ENCODE results near the gene ATP9A.
"Not testable (repeated sequence)": the region's sequence is repeated elsewhere in the genome, so short reads cannot be mapped to it uniquely, and the experiment has no call there.

Gene ATP9A, protein sequence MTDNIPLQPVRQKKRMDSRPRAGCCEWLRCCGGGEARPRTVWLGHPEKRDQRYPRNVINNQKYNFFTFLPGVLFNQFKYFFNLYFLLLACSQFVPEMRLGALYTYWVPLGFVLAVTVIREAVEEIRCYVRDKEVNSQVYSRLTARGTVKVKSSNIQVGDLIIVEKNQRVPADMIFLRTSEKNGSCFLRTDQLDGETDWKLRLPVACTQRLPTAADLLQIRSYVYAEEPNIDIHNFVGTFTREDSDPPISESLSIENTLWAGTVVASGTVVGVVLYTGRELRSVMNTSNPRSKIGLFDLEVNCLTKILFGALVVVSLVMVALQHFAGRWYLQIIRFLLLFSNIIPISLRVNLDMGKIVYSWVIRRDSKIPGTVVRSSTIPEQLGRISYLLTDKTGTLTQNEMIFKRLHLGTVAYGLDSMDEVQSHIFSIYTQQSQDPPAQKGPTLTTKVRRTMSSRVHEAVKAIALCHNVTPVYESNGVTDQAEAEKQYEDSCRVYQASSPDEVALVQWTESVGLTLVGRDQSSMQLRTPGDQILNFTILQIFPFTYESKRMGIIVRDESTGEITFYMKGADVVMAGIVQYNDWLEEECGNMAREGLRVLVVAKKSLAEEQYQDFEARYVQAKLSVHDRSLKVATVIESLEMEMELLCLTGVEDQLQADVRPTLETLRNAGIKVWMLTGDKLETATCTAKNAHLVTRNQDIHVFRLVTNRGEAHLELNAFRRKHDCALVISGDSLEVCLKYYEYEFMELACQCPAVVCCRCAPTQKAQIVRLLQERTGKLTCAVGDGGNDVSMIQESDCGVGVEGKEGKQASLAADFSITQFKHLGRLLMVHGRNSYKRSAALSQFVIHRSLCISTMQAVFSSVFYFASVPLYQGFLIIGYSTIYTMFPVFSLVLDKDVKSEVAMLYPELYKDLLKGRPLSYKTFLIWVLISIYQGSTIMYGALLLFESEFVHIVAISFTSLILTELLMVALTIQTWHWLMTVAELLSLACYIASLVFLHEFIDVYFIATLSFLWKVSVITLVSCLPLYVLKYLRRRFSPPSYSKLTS

DNA sequence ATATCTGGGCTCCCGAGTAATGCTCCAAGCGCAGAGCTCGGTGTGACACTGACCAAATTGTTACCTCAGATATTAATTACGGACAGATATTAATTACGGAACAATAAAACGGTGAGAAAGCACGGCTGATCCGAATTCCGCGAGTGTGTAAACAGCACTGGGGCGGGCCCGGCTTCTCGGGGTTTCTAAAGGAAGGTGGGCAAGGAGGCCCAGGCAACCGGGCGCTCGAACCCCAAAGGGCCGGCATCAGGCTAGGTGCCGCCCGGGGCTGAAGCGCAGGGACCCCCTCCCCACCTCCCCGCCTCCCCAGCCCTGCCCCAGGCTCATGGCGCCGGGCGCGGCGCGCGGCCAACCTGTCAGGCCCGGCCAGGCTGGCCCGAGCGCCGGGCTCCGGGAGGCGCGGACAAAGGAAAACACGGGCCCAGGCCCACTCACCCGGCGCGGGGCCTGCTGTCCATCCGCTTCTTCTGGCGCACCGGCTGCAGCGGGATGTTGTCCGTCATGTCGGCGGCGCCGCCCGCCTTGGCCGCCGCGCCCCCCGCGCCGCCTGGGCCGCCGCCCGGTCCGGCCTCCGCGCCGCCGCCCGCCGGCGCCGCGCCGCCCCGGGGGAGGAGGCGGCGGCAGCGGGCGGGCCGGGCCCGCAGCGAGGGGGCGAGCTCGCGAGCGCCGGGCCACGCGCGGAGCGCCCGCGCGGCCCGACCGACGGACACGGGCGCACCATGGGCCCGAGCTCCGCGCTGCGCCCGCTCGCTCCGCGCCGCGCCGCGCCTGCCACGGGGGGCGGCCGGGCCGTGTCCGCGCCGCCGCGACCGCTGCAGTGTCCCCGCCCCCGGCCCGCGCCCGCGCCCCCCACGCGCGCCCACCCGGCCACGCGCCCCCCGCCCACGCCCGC is at the start of gene ATP9A:
ATP9A (minus strand) TSS at position 524 of the 892 bp plus-strand sequence; CDS start at position 503, 21 bp downstream.
- DNase-seq, result no peak

DNA sequence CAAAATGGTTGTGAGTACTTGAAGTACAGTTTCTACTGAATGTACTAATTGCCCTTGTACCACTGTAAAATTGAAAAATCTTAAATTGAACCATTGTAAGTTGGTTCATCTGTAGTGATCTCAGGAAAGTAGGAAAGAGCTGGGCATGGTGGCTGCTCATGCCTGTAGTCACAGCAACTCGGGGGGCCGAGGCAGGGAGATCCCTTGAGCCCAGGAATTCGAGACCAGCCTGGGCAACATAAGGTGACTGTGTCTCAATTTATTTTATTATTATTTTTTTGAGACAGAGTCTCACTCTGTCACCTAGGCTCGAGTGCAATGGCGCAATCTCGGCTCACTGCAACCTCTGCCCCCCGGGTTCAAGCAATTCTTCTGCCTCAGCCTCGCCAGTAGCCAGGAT is 48.7 kb upstream of the ATP9A start:
- not testable (repeated sequence) for DNase-seq

DNA sequence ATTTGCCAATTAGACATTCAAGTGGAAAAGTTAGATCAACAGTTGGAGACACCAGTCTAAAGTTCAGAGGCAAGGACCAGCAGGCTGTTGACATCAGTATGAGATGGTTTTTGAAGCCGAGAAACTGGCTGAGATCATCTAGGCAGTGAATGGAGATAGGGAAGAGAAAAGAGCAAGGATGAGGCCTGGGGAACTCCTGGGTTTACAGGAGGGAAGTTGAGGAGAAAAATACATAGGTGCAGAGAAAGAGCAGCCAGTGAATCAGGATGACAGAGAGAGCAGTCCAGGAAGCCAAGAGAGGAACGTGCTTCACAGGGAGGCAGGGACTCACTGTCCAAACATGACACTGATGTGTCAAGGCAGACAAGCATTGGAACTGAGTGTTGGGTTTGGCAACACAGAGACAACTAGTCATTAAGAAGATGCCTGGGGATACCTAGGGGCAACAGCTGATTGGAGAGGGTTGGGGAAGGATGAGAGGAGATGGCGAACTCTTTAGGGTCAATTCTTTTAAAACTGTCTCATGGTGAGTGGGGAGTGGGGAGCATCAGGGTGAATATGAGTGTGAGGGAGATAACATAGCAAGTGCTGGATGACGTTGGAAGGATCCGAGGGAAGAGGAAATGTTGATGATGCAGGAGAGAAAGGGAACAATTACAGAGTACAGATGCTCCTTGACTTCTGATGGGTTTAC is 47.3 kb upstream of the ATP9A start:
- no peak for DNase-seq

DNA sequence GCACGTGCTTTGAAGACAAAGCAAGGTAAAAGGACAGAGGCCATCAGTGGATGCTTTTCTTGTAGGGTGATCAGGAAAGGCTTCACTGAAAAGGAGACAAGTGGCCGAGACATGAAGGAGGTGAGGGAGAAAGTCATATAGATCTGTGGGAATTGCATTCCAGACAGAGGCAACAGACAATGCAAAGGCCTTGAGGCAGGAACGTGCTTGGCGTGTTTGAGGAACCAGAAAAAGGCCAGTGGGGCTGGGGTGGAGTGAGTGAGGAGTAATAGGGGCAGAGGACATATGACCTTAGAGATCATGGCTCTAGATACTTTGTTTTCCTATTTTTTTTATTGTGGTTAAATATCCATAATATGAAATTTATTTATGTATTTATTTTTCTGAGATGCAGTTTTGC is 44.7 kb upstream of the ATP9A start:
- DNase-seq, result no peak

DNA sequence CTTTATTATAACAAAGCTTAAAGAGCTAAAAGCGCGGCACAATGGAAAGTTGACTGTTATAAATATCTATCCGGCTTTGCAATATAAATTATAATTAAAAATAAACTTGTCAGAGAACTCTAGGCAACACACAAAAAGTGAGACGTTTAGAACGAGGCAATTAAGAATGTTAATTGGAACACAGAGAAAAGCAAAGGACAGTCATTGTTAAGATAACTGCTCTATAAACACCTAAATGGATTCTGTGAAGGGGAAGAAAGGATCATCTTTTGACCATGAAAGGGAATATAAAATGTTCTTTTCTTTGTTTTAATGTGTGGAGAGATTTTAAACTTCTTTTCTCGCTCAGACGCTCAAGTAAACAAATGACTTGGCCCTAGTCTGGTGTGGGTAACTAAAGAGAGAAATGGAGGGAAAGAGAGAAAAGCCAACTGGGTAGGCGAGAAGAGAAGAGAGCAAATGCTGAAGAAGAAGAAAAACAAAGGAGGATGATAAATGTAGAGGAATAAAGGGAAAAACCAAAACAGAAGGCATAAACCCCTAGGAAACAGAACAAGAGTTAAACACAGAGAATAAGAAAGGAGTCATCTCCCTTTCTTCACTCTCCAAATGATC is 43.4 kb upstream of the ATP9A start:
- DNase-seq, result no peak

DNA sequence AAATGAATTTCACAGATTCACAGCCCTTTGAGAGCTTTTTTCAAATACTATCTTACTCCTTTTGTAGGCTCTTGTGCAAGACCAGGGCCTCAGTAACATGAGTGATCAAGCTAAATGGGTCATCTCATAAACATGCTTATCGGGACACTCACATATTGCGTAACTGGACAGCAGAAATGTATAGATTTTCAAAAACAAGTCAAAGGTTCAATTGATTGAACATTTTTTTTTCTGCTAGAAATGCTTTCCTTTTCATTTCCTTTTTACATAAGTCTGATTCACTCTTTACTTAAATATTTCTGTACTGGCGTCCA is 42.8 kb upstream of the ATP9A start:
- no peak for DNase-seq

DNA sequence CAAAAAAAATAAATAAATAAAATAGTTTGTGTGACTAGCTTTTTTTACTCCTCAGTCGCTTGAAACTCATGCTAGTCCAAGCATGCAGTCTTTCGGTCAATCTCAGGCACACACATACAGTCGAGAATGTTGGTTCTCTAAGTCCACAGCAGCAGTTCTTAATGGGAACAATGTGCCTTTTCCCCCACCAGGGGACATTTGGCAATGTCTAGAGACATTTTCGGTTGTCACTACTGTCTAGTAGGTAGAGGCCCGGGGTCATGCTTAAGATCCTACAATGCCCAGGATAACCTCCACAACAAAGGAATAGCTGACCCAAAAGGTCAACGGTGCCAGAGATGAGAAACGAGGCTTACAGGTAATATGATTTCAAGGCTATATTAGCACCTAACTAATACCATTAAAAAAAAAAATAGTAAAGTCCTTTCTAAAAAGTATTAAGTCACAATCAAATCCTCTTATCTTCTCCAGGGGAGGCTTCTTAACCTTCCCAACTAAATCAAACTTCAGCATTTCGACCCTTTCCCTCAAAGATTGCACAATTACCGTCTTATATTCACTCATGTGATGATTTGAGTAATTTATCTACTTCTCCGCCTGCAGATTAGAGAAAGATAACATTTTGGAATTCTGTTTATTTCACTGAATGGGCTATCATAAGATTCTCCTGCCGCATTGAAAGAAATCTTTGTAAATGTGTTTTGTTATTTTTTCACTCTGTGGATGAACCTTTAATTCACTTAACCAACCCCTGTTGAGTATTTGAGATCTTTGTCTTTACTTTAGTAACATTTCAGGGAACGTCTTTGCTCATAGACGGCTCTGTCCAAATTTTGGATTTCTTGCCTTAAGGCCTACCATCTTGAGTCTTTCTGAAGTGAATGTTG is 42.2 kb upstream of the ATP9A start:
- no peak for DNase-seq

DNA sequence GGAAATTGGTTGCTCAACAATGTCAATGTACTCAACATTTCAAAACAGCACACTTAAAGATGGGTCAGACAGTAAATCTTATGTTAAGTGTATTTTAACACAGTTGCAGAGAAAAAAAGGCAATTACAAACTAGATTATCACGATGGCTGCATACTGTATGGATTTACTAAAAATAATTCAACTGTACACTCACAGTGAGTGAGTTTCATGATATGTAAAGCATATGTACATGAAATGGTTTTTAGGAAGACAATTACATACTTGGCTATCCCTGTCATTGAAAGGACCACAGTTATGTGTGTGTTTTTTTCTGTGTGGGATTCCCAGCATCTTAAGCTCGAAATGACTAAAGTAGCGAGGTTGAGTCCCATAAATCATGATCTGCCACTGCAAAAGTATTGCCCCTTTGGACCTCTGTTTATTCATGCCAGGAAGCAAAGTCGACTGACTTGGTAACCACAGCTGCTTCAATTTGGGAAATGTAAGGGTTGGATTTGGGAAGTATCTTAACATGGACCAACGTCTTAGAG is 39.6 kb upstream of the ATP9A start:
- DNase-seq, result no peak

DNA sequence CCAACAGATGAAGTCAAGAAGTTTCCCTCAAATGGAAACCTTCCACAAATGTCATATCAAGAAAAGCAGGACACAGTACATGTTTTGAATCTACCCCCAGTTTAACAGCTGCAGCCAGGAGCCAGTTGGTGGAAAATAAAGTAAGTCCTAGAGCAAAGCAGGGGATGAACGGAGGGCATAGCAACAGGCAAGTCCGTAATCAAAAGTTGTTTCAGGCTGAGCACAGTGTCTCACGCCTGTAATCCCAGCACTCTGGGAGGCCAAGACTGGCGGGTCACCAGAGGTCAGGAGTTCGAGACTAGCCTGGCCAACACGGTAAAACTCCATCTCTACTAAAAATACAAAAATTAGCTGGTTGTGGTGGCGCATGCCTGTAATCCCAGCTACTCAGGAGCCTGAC is 36.6 kb upstream of the ATP9A start:
- DNase-seq, result no peak

DNA sequence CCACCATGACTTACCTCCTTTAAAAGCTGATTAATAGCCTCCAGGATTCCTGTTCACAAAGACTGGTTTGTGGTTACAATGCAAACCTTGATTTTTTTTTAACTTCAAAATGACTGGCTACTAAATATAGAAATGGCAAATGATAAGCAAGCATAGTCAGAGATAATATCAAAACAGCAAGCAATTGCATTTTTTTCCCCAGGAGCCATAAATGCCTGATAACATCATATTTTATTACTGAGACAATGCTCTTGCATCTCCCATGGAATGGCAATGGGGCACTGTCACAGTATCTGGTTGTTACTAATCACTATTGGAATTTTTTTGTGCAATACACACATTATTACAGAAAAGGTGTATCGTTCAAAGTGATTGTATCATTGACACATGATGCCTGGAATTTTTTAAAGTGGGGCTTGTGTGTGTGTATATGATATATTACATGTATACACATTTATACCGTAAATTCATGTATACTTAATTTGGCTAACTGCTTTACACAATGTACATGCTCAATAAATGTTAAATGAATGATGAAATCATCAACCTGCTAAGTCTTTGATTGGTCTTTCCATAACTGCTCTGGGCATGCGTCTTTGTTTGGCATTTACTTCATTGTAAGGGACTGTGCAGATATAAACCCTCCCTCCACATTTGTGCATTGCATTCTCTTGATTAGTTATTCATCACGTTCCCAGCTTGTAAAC is 35.1 kb upstream of the ATP9A start:
- no peak for DNase-seq

DNA sequence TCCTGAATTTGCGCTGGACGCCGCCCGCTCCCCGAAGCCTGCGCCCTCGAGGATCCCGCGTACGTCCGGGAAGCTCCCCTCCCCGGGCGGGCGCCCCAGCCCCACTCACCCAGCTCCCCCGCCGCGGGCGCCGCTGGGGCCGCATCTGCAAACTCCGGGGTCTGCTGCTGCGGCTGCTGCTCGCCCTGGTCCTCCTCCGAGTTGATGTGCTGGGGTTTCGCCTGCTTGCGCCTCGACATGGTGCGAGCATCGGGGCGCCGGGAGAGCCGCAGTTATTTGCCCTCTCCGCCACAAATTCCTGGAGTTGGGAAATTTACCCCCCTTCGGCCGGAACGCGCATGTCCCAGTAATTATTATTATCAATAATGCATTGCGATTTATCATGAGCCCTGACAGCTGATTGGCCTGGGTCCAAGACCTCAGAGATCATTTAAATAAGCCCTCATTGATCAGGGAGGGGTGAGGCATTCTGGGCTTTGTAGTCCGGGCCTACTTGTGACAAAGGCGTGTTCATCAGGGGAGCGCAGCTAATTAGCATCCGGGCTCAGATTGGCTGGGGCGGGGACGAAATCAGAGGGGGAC is 34.1 kb upstream of the ATP9A start, which contains the start of gene SALL4:
SALL4 (minus strand) TSS at position 352 of the 582 bp plus-strand sequence; CDS start at position 239, 113 bp downstream.
- no peak for DNase-seq

DNA sequence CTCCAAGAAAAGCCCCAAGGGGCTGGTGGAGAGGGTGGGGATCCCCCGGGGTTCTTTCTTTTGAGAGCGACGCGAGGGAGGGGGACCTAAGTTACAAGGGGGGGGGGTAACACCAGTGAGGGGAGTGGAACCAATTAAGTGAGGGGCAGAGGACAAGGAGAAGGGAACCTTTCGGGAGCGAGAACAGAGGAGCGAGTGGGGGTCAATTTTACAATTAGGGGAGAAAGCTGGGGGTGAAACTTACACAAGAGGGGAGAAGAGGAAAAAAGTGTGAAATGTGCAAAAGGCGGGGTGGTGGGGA is 33.6 kb upstream of the ATP9A start:
- no peak for DNase-seq

DNA sequence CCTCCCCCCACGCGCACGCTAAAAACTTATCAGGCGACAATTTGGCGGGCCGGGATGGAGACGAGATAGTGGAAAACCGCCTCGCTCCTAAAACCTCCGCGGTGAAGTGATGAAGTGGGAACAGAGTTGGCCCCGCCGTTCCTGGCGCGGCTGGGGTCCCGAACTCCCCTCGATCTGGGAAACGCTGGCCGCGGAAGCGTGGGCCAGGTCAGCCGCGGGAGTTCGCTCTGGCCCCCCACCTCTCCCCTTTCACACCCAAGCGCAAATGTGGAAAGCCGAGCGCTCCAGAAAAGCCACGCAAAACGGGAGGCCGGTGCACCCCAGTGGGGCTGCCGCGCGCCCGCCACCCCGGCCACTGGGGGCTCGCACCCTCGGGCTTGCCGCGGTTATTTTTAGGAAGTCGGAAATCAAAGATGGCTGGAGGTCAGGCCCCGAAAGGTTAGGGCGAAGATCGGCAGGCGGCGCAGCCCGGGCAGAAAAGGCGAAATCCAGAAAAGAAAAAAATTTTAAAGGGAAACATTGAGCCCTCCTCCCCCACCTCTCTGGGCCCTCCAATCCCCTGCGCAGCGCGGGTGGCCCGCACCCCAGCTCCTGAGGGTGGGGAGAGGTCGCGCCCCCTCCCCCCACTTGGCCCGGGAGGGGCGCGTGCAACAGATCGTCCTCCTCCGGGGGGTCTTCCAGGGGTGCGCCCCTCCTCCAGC is 33.1 kb upstream of the ATP9A start:
- DNase-seq, result no peak

DNA sequence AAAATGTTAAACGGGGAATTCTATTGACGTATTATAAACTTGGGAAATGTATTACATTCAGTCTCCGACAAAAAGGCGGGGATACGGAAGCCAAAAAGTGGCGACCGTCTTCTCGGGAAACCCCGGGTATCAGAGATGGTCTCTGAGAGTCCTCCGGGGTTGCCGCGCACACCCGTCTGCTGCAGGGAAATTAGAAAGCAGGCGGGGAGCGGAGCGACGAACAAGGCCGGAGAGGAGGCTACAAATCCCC is 32.6 kb upstream of the ATP9A start:
- DNase-seq, result no peak

DNA sequence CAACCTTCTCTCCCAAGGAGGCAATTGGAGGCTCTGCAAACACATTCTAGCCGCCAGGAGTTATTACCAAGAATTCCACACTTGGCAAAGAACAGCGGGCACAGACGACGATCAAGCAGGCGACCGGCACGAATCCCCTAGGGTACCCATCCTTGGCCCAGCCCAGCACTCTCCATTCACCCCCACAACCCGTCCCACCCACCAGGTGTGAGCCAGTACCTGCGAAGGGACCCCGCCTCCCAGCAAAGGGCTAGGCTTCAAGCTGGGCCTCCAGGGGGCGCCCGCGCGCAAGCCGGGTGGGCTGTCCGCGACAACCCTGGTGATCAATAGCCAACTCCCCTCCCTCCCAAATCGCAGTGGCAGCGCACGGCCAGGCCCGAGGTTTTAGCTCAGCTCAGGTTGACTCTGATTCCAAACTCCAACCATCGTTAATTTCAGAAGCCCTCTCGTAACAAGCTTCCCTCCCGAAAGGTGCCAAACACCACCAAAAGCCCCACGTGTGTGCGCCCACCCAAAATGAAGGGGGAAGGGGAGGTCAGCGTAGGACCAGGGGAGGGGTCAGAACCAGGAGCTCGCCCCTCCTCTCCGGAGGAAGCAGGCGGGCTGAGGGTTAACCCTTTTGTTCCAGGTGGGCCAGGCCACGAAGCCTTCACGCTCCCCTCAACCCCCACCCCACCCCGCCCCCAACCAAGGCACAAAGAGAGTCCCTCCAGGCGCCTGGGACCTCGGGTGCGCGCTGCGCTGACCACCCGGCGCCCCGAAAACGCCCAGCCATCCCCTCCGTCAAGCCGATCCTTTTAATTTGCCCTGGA is 32.1 kb upstream of the ATP9A start:
- no peak for DNase-seq

DNA sequence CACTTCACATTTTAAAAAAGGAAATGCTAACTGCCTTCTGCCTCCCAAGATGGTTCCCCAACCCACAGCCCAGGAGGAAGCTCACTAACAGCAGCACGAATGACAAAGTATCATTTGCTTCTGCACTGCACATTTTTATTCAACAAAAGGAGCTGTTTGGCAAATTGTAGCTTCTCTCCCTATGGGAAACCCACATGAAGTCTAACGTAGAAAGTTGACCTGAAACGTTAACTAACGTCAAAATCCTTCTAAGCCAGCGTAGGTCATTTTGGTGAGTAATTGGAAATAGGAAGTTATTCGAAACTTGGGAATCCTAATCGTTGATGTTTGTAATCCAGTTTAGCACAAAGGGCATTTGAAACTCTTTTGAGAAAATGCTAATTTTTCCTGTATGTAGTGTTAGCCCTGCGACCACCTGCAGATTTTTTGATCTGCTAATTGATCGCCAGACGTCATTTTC is 31.2 kb upstream of the ATP9A start:
- DNase-seq, result no peak

DNA sequence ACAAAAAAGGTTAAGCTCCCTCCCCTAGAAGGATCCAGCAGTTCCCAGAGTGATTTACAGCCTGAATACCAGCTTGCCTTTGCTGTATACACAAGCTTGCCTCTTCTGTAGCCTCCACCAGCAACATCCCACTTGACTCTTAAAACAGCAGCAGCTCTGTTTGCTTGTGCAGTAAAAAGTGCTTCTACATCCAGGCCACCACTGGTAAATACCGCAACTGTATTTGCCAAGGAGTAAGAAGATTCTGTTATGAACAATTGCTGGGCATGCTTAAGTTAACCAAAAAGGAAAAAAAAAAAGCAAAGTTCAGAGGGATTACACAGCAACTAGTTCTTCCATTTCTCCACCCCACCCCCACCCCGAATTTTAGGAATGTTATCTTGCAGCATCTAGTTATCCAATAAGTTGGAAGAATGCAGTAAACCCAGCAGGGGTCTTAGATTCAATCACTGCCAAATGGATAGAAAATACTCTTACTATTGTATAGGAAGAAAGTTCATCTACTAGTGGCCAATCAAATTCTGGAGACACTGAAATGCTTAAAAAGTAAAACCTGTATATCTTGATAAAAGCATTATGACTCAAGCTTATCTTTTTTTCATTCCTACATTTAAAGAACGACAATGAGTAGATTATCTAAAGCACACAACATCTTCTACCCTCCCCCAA is 29.3 kb upstream of the ATP9A start:
- DNase-seq, result no peak

DNA sequence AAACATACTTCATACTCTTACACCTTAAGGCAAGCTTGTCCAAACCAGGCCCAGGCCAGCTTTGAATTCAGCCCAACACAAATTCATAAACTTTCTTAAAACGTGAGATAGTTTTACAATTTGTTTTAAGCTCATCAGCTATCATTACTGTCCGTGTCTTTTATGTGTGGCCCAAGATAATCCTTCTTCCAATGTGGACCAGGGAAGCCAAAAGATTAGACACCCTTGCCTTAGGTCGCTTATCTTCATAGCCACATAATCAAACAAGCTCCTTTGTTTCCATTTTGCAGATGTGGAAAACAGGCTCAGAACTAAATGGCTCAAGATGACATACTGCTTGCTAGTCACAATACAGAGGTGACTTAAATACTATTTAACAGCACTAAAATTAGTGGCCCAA is 28.1 kb upstream of the ATP9A start:
- no peak for DNase-seq
